H9 (cell line): ENCODE results near the gene PHACTR1. TPM values are rescaled to one million over a fixed set of nuclear protein-coding genes. Genes with fewer than 3 reads are reported as not detected.

ENCODE experiments used
- DNase-seq: peaks from one replicate; pipeline ENCODE4 v3.0.0-alpha.2; 2017
- H2AFZ ChIP-seq: one replicate; pipeline ENCODE4 v1.6.1; 2013; ENCODE audit warnings: mild to moderate bottlenecking, low read length, control low read depth, moderate library complexity
- H2AK5ac ChIP-seq: 2 replicates; pipeline ENCODE4 v1.6.1; 2013; ENCODE audit warnings: low read length, control low read depth, mixed read lengths; ENCODE audit not compliant: insufficient read length
- H2BK120ac ChIP-seq: one replicate; pipeline ENCODE4 v1.6.1; 2013; ENCODE audit warnings: low read depth, mild to moderate bottlenecking, low read length, control low read depth, inconsistent platforms; ENCODE audit not compliant: poor library complexity, severe bottlenecking
- H2BK12ac ChIP-seq: 2 replicates; pipeline ENCODE4 v1.6.1; 2013; ENCODE audit warnings: low read length, control low read depth, mixed read lengths, low read depth; ENCODE audit not compliant: insufficient read length
- H2BK15ac ChIP-seq: 2 replicates; pipeline ENCODE4 v1.6.1; 2013; ENCODE audit warnings: low read depth, low read length, control low read depth
- H2BK20ac ChIP-seq: one replicate; pipeline ENCODE4 v1.6.1; 2013; ENCODE audit warnings: low read depth, mild to moderate bottlenecking, low read length, control low read depth, inconsistent platforms; ENCODE audit not compliant: poor library complexity, severe bottlenecking
- H2BK5ac ChIP-seq: 2 replicates; pipeline ENCODE4 v1.6.1; 2013; ENCODE audit warnings: low read length, control low read depth, mixed read lengths; ENCODE audit not compliant: insufficient read length
- H3K14ac ChIP-seq: 2 replicates; pipeline ENCODE4 v1.6.1; 2013; ENCODE audit warnings: low read length, control low read depth; ENCODE audit not compliant: insufficient read depth
- H3K18ac ChIP-seq: 2 replicates; pipeline ENCODE4 v1.6.1; 2013; ENCODE audit warnings: low read depth, mild to moderate bottlenecking, mixed read lengths, low read length, control low read depth; ENCODE audit not compliant: insufficient read length
- H3K23ac ChIP-seq: 2 replicates; pipeline ENCODE4 v1.6.1; 2013; ENCODE audit warnings: low read length, control low read depth, mixed read lengths, low read depth; ENCODE audit not compliant: insufficient read length
- H3K23me2 ChIP-seq: 2 replicates; pipeline ENCODE4 v1.6.1; 2013; ENCODE audit warnings: low read depth, mild to moderate bottlenecking, mixed read lengths, low read length, control low read depth; ENCODE audit not compliant: insufficient read length, poor library complexity, severe bottlenecking
- H3K27ac ChIP-seq: 2 replicates; pipeline ENCODE4 v1.5.1; 2013; ENCODE audit warnings: low read length, control low read depth, mixed read lengths, low read depth; ENCODE audit not compliant: insufficient read length
- H3K27me3 ChIP-seq: 2 replicates; pipeline ENCODE4 v1.6.1; 2013; ENCODE audit warnings: low read length, control low read depth, inconsistent platforms; ENCODE audit not compliant: insufficient read depth
- H3K4ac ChIP-seq: 2 replicates; pipeline ENCODE4 v1.6.1; 2013; ENCODE audit warnings: low read depth, mild to moderate bottlenecking, control low read depth, inconsistent platforms, low read length, moderate library complexity
- H3K4me1 ChIP-seq: 2 replicates; pipeline ENCODE4 v1.6.1; 2013; ENCODE audit warnings: low read length, control low read depth, inconsistent platforms; ENCODE audit not compliant: insufficient read depth
- H3K4me2 ChIP-seq: 2 replicates; pipeline ENCODE4 v1.6.1; 2013; ENCODE audit warnings: low read length, control low read depth, mixed read lengths; ENCODE audit not compliant: insufficient read length, insufficient read depth
- H3K56ac ChIP-seq: 2 replicates; pipeline ENCODE4 v1.6.1; 2013; ENCODE audit warnings: low read depth, mild to moderate bottlenecking, mixed read lengths, low read length, control low read depth; ENCODE audit not compliant: insufficient read length
- H3K79me1 ChIP-seq: 2 replicates; pipeline ENCODE4 v1.6.1; 2013; ENCODE audit warnings: low read depth, mild to moderate bottlenecking, moderate library complexity, low read length, control low read depth, inconsistent platforms; ENCODE audit not compliant: insufficient read depth, poor library complexity, severe bottlenecking
- H3K79me2 ChIP-seq: 2 replicates; pipeline ENCODE4 v1.6.1; 2013; ENCODE audit warnings: low read length, control low read depth, inconsistent platforms; ENCODE audit not compliant: insufficient read depth
- H3K9ac ChIP-seq: 2 replicates; pipeline ENCODE4 v1.6.1; 2013; ENCODE audit warnings: low read length, control low read depth, mixed read lengths; ENCODE audit not compliant: insufficient read length; ENCODE audit errors: extremely low read depth
- H3K9me3 ChIP-seq: one replicate; pipeline ENCODE4 v1.6.1; 2013; ENCODE audit warnings: low read depth, low read length, inconsistent platforms; ENCODE audit not compliant: control insufficient read depth
- H3T11ph ChIP-seq: one replicate; pipeline ENCODE4 v1.6.1; 2013; ENCODE audit warnings: mild to moderate bottlenecking, low read length, control low read depth, inconsistent platforms
- H4K20me1 ChIP-seq: one replicate; pipeline ENCODE4 v1.6.1; 2013; ENCODE audit not compliant: control insufficient read depth, insufficient read length, insufficient read depth
- H4K5ac ChIP-seq: 2 replicates; pipeline ENCODE4 v1.6.1; 2013; ENCODE audit warnings: low read depth, mild to moderate bottlenecking, mixed read lengths, low read length, control low read depth; ENCODE audit not compliant: insufficient read length
- H4K8ac ChIP-seq: replicated peaks from 2 replicates; pipeline ENCODE4 v1.6.1; 2013; ENCODE audit warnings: low read length, control low read depth, mixed read lengths, low read depth; ENCODE audit not compliant: insufficient read length
- H4K91ac ChIP-seq: 2 replicates; pipeline ENCODE4 v1.6.1; 2013; ENCODE audit warnings: low read depth, mild to moderate bottlenecking, moderate library complexity, mixed read lengths, low read length, control low read depth; ENCODE audit not compliant: insufficient read length
- H3K27ac Mint-ChIP-seq, 3 experiments: 2 replicates in 2 of 3; 3 replicates in 1 of 3; pipeline ENCODE4 v1.8.0; 2020 to 2021; ENCODE audit warnings: mixed read lengths in 3 of 3, mild to moderate bottlenecking in 1 of 3, moderate library complexity in 1 of 3
- H3K27me3 Mint-ChIP-seq: 2 replicates; pipeline ENCODE4 v1.8.0; 2021; ENCODE audit warnings: low read depth, mild to moderate bottlenecking, moderate library complexity, mixed read lengths
- H3K36me3 Mint-ChIP-seq, 3 experiments: 2 replicates in 2 of 3; 3 replicates in 1 of 3; pipeline ENCODE4 v1.8.0; 2020 to 2021; ENCODE audit warnings: low read depth in 3 of 3, mixed read lengths in 3 of 3; ENCODE audit not compliant: insufficient read depth in 1 of 3
- H3K4me1 Mint-ChIP-seq, 2 experiments: 2 replicates each; pipeline ENCODE4 v1.8.0; 2020; ENCODE audit warnings: mixed read lengths in 2 of 2
- H3K4me3 Mint-ChIP-seq, 2 experiments: 2 replicates in 1 of 2; 3 replicates in 1 of 2; pipeline ENCODE4 v1.8.0; 2020 to 2021; ENCODE audit warnings: mild to moderate bottlenecking in 2 of 2, mixed read lengths in 2 of 2, moderate library complexity in 1 of 2
- H3K9me3 Mint-ChIP-seq, 2 experiments: 2 replicates in 1 of 2; 3 replicates in 1 of 2; pipeline ENCODE4 v1.8.0; 2020; ENCODE audit warnings: mild to moderate bottlenecking in 2 of 2, mixed read lengths in 2 of 2, moderate library complexity in 1 of 2
- WGBS: extraction: QIAGEN DNeasy Blood & Tissue Kit; methylation state at CpG from one replicate; pipeline ENCODE4 v1.1.7; 2013; ENCODE audit warnings: missing lambda C conversion rate, low lambda C conversion rate, mixed read lengths; ENCODE audit not compliant: insufficient read length; ENCODE audit errors: extremely low coverage; 5-methylcytosine and 5-hydroxymethylcytosine counted together
- total RNA-seq: library from RNA; stranded (reverse); gene quantifications from 2 replicates; pipeline ENCODE4 v1.2.1, GENCODE V29; 2021
- TF ChIP-seq, protein P1 (sequence below): fragments of 200-600 bp; sonication (generic); conservative IDR thresholded peaks from 3 replicates; pipeline ENCODE4 v1.8.0; 2021; ENCODE audit warnings: antibody characterized with exemption, mild to moderate bottlenecking

PHACTR1 gene
- total RNA-seq, 1 experiment from 2014 or later = 15.9 TPM

DNA sequence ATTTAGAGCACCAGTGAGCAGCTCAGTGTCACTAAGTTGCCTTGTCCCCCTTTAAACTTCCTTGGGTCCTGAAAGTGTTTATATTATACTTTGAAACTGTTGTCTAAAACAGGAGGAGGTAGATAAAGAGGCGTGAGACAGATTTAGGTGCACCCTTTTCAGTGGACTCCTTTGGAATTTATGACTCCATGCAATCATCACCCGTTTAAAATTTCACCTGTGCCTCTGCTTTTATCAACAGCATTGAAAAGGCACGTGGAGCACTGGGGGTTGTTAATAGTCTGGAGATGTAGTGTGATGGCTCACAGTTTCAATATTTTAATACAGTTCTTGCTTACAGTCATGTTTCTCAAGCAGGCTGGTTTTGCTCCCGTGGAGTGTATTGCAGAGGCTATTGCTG is 162.2 kb downstream of the PHACTR1 start:
- Histone ChIP-seq H3K79me1 (no peaks in the 10 kb centered on the region), H3K4ac (no peak overlapping the region), H2AFZ (no peak overlapping the region), H3T11ph (no peak overlapping the region), H4K91ac (no peak overlapping the region), H2BK5ac (no peak overlapping the region), H2AK5ac (no peak overlapping the region), H3K27ac (no peak overlapping the region), H2BK12ac (no peak overlapping the region), H3K14ac (no peak overlapping the region), H3K79me2 (no peaks in the 10 kb centered on the region), H3K9me3 (no peaks in the 10 kb centered on the region), H2BK15ac (no peak overlapping the region), H4K20me1 (no peaks in the 10 kb centered on the region), H3K4me1 (peaks cover 2% of the 10 kb centered on the region; the same call in 1 of the 2 replicates), H3K4me2 (no peak overlapping the region), H2BK120ac (no peak overlapping the region), H3K23ac (no peak overlapping the region), H3K18ac (no peak overlapping the region), H4K5ac (no peak overlapping the region), H3K56ac (no peak overlapping the region), H3K9ac (no peak overlapping the region), H4K8ac (no peak overlapping the region), H3K27me3 (no peaks in the 10 kb centered on the region), H2BK20ac (no peak overlapping the region), H3K23me2 (no peaks in the 10 kb centered on the region)
- H3K4me1 Mint-ChIP-seq = peaks cover 16 to 24% of the 10 kb centered on the region in 2 experiments
- no peak for DNase-seq
- no peak overlapping the region for H3K4me3 Mint-ChIP-seq
- H3K36me3 Mint-ChIP-seq = no peaks in the 10 kb centered on the region
- TF ChIP-seq, protein P1, sequence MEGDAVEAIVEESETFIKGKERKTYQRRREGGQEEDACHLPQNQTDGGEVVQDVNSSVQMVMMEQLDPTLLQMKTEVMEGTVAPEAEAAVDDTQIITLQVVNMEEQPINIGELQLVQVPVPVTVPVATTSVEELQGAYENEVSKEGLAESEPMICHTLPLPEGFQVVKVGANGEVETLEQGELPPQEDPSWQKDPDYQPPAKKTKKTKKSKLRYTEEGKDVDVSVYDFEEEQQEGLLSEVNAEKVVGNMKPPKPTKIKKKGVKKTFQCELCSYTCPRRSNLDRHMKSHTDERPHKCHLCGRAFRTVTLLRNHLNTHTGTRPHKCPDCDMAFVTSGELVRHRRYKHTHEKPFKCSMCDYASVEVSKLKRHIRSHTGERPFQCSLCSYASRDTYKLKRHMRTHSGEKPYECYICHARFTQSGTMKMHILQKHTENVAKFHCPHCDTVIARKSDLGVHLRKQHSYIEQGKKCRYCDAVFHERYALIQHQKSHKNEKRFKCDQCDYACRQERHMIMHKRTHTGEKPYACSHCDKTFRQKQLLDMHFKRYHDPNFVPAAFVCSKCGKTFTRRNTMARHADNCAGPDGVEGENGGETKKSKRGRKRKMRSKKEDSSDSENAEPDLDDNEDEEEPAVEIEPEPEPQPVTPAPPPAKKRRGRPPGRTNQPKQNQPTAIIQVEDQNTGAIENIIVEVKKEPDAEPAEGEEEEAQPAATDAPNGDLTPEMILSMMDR = no peak
- H3K27ac Mint-ChIP-seq = no peak overlapping the region
- no peaks in the 10 kb centered on the region for H3K27me3 Mint-ChIP-seq
- H3K9me3 Mint-ChIP-seq = no peaks in the 10 kb centered on the region
- WGBS = no CpG with 5 or more reads among the region's 4 CpGs
